ENCODE data around the gene CD28.

Gene CD28

GRCh38 chr2:203786549-203787351 lies 80.3 kb downstream of the CD28 start:
- DNase-seq = no peak

- DNase-seq = no peak
Measured at GRCh38 chr2:203787979-203788378, 81.5 kb downstream of the CD28 start.
